Measurements from ENCODE around the gene GBF1. TPM values are rescaled to one million over a fixed set of nuclear protein-coding genes. Genes with fewer than 3 reads are reported as not detected.

Gene GBF1
- polyA plus RNA-seq, 1 of the 3 experiments (the other 2 are of a cell fraction) = 12.3 TPM

- no peaks in the 10 kb centered on the region for H3K27me3 ChIP-seq (ENCODE audit: insufficient read depth)
- H3K79me2 ChIP-seq (ENCODE audit: insufficient read depth) = peaks cover 54% of the 10 kb centered on the region
- peaks cover 25% of the 10 kb centered on the region for H4K20me1 ChIP-seq (ENCODE audit: insufficient read depth)
- ChIA-PET POLR2A (interaction anchor here (0.6 to 1.6 kb wide), 2 partner anchors 67 to 80 kb away, joined by 4 to 5 read pairs; no protein-coding TSS in a partner anchor), CTCF (interaction anchor here (0.7 to 3.4 kb wide), 4 partner anchors 15 to 148 kb away, joined by 3 to 28 read pairs (median 6); no protein-coding TSS in a partner anchor)
- TF ChIP-seq USF1 (IDR thresholded peaks at IDR 0.05; ENCODE audit: borderline replicate concordance, low read depth) (no peak), USF2 (IDR thresholded peaks at IDR 0.05; ENCODE audit: borderline replicate concordance, low read depth, low read length) (no peak), EZH2phosphoT487 (IDR thresholded peaks at IDR 0.05; ENCODE audit: borderline replicate concordance, low read depth) (no peak), RXRA (IDR thresholded peaks at IDR 0.05; ENCODE audit: borderline replicate concordance, low read depth) (no peak), SMC3 (IDR thresholded peaks at IDR 0.05; ENCODE audit: low read depth, low read length) (no peak), ELF1 (IDR thresholded peaks at IDR 0.05) (no peak), MXI1 (IDR thresholded peaks at IDR 0.05; ENCODE audit: low read depth, low read length) (no peak), NRF1 (IDR thresholded peaks at IDR 0.05; ENCODE audit: low read depth, low read length) (no peak), CTCF (IDR thresholded peaks at IDR 0.05) (no peak), GATA2 (CRISPR knock-in tag; IDR thresholded peaks at IDR 0.05) (no peak)
- peaks cover 2% of the 10 kb centered on the region for H3F3A ChIP-seq (replicated peaks; ENCODE audit: insufficient read depth)
- WGBS (ENCODE audit: low lambda C conversion rate) = 2% methylated on average over 4 of the region's 4 CpGs
- no peaks in the 10 kb centered on the region for H3K9me2 ChIP-seq
- peak overlapping the region; percentile 57 for H3K9ac ChIP-seq
- no peaks in the 10 kb centered on the region for H3K9me3 ChIP-seq
- peaks cover 0 to 5% of the 10 kb centered on the region in 2 experiments for H3K36me3 ChIP-seq (replicated peaks in 1 of 2; ENCODE audit: control insufficient read depth in 1 of 2, insufficient read depth in 2 of 2, low read length in 1 of 2)
- peak overlapping the region; percentile 86 to 94 for H3K4me3 ChIP-seq (ENCODE audit: low read depth in 2 of 2, low read length in 1 of 2)
- H3K4me2 ChIP-seq = peak overlapping the region; percentile 87
- H2AFZ ChIP-seq (ENCODE audit: low read depth) = peak overlapping the region; percentile 42
- DNase-seq = no peak
- H3K27ac ChIP-seq (ENCODE audit: low read depth in 2 of 2, low read length in 1 of 2) = peak overlapping the region; percentile 73 to 87; a peak in 2 of 4 replicates
- H3K4me1 ChIP-seq (ENCODE audit: control insufficient read depth in 1 of 2, insufficient read depth in 2 of 2, low read depth in 1 of 2, low read length in 1 of 2) = peaks cover 12 to 28% of the 10 kb centered on the region in 2 experiments; a peak in 2 of 4 replicates
These were observed 560 bp downstream of the GBF1 start for GRCh38 chr10:102245932-102246251.

- H3K9ac ChIP-seq = peak overlapping the region; percentile 57
These were observed 929 bp downstream of the GBF1 start for GRCh38 chr10:102246261-102246660.

More at GRCh38 chr10:102246261-102246660, 929 bp downstream of the GBF1 start:
- H4K20me1 ChIP-seq (ENCODE audit: insufficient read depth) = peaks cover 28% of the 10 kb centered on the region
- H2AFZ ChIP-seq (ENCODE audit: low read depth) = no peak overlapping the region
- peaks cover 12 to 27% of the 10 kb centered on the region in 2 experiments; a peak in 2 of 4 replicates for H3K4me1 ChIP-seq (ENCODE audit: control insufficient read depth in 1 of 2, insufficient read depth in 2 of 2, low read depth in 1 of 2, low read length in 1 of 2)
- ChIA-PET CTCF (interaction anchor here (1.9 kb wide), 1 partner anchor 106 kb away, joined by 8 read pairs; no protein-coding TSS in a partner anchor), POLR2A (interaction anchor here (1.6 kb wide), 1 partner anchor 67 kb away, joined by 4 read pairs; no protein-coding TSS in a partner anchor)
- H3K27ac ChIP-seq (ENCODE audit: low read depth in 2 of 2, low read length in 1 of 2) = no peak overlapping the region; a peak in 1 of 4 replicates
- TF ChIP-seq PBX3 (IDR thresholded peaks at IDR 0.05) = 0 out of 2 replicates have a peak, but pooled peaks have one; percentile 6
- TF ChIP-seq YY1 (IDR thresholded peaks at IDR 0.05; ENCODE audit: low read depth) = no peak
- no peak for TF ChIP-seq USF1 (IDR thresholded peaks at IDR 0.05; ENCODE audit: borderline replicate concordance, low read depth)
- DNase-seq = no peak
- no peaks in the 10 kb centered on the region for H3F3A ChIP-seq (replicated peaks; ENCODE audit: insufficient read depth)
- peaks cover 0 to 5% of the 10 kb centered on the region in 2 experiments for H3K36me3 ChIP-seq (replicated peaks in 1 of 2; ENCODE audit: control insufficient read depth in 1 of 2, insufficient read depth in 2 of 2, low read length in 1 of 2)
- no peaks in the 10 kb centered on the region for H3K27me3 ChIP-seq (ENCODE audit: insufficient read depth)
- H3K4me3 ChIP-seq (ENCODE audit: low read depth in 2 of 2, low read length in 1 of 2) = peak overlapping the region; percentile 86 to 94
- H3K9me2 ChIP-seq = no peaks in the 10 kb centered on the region
- H3K4me2 ChIP-seq = peak overlapping the region; percentile 87
- H3K79me2 ChIP-seq (ENCODE audit: insufficient read depth) = peaks cover 58% of the 10 kb centered on the region
- WGBS (ENCODE audit: low lambda C conversion rate) = 16% methylated on average over 3 of the region's 3 CpGs
- H3K9me3 ChIP-seq = no peaks in the 10 kb centered on the region
